HG02840 (cell line): Measurements from ENCODE around the gene KIF25.

ENCODE experiments used
- ATAC-seq: cut with Tn5 transposase; IDR thresholded peaks from one replicate; pipeline ENCODE4 v1.9.1; 2021; ENCODE audit warnings: mild to moderate bottlenecking, moderate library complexity, moderate number of reproducible peaks; ENCODE audit not compliant: unreplicated experiment, low FRiP score

KIF25 gene

GRCh38 chr6:168033791-168034190 lies 36.3 kb downstream of the KIF25 start:
- ATAC-seq, result no peak

DNA sequence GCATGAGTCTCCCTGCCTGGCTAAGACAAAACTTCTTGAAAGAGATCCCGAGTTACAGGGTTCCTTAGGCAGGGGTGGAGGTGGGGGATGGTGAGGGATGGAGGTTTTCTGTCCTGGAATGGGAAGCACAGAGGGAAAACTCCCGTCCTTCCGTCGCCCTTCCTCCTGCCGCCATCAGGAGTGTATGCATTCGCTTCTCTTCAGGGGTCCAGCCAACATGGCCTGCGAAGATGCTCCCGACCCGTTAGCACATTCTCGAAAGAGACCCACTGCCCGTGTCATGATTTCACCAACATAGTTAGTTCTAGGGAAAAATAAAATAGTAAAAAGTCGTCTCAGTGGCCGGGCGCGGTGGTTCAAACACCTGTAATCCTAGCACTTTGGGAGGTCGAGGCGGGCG lies 37.1 kb downstream of the KIF25 start:
- no peak for ATAC-seq

DNA sequence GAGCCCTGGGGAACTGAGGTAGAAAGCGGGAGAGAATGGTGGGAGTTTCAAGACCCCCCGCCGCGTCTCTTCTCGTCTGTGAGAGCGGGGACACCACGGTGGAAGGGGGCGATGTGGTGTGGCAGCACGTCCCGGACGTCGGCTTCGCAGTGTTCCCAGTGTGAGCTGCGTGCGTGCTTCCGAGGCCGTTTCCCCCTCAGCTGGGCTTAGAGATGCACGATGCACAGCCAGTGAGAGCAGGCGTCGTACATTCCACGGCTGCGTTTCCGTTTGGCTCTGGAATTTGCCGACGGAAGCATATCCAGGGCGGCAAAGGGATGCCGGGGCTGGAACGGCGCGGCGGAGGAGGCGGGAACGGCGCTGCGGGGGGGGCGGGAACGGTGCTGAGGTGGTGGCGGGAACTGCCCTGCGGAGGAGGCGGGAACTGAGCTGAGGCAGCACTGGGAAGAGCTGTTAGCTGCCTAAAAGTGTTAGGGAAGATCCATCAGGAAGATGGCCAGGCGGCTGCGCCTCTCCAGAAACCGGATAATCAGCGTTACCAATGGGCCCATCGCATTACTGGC lies 37.7 kb downstream of the KIF25 start:
- no peak for ATAC-seq

GRCh38 chr6:168035661-168036545 lies 38.4 kb downstream of the KIF25 start:
- ATAC-seq, result no peak

GRCh38 chr6:168037242-168037641 lies 39.8 kb downstream of the KIF25 start:
- no peak for ATAC-seq

GRCh38 chr6:168037856-168038255 lies 40.4 kb downstream of the KIF25 start:
- no peak for ATAC-seq

GRCh38 chr6:168038576-168039140 lies 41.2 kb downstream of the KIF25 start:
- no peak for ATAC-seq

GRCh38 chr6:168039301-168039700 lies 41.8 kb downstream of the KIF25 start:
- ATAC-seq, result no peak

DNA sequence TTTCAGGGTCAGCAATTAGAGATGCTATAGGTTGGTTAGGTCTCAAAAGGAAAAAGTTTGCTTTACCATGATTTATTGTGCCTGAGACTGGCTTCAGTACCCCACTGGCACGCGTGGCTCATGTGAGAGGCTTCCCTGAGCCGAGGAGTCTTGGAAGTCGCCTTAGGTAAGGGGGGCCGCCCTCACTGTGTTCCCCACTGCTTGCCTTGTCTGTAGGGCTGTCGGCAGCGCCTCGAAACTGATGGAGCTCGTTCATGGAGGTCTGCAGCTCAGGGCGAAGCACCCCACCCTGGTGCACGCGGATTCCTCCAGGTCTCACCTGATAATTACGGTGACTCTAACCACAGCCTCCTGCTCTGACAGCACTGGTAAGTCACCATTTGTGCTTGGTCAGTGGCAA lies 42.4 kb downstream of the KIF25 start:
- no peak for ATAC-seq

DNA sequence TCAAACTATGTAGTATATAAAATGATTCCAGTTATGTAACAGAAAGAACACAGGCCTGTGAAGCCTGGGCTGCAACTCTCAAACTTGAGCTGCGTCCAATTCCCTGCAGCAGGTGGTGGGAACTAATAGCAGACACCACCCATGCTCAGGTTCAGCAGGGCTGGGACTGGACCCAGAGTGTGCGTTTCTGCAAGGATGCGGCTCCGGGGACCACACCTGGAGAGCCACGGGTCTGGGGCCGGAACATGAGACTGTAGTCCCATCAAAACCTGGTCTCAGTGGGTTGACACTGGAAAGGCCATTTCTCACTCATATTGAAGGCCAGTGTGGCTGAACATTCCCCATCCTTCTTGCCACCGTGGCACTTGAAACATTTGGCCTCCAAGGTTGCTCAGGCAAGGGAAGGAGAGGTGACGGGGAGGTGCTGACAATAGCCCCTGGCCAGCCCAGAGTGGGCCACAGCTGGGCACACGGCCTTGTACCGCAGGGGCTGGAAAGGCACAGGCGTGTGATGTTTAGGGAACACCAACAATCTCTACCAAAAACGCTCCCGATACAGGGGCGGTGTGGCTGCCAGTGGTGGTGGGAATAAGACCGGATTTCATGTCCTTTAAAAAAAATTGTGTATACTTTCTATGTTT lies 43.5 kb downstream of the KIF25 start:
- no peak for ATAC-seq

DNA sequence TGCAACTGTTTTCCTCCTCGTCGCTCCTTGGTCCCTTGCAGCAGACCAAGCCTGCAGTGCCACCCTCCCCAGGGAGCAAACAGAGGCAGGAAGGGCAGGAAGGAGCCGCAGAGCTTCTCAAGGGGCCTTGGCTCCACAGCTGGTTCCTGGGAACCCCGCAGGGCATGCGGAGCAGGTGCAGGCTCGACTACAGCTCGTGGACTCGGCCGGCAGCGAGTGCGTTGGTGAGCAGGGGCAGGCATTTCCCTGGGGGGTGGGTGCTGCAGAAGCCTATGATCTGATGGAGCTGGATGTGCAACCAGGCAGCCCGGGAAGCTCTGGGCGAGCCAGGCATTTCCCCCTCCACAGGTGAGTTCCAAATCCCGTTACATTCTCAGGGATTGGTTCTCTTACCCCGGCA lies 44.5 kb downstream of the KIF25 start:
- no peak for ATAC-seq

DNA sequence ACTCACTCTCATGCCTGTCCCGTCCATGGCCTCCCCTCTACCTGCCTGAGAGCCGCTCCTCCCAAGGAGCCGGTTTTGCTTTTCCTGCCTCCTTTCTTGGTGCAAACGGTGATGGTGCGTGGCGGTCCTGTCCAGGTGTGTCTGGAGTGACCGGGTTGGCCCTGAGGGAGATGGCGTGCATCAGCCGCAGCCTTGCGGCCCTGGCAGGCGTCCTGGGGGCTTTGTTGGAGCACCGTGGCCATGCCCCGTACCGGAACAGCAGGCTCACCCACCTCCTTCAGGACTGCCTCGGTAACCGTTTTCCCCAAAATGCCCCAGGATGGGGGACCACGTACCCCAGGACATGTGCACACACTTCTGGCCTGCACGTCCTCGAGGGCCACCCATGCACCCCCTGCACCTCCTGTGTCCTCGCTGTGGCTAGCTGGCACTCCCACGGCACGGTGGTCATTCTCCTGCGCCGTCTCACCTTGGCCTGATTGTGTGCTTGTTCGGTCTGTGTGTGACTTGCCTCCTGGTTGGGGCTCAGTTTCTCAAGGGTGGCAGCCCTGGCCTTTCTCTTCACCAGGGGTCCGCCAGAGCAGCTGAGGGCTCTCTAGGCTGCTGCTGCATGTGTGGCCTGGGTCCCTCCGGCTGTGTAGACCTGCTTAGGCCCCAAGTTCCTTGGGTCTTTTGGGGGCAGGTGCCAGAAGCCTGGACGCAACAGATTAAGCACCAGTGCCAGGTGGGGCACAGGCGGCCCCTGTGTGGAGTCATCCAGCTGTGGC lies 45.1 kb downstream of the KIF25 start:
- ATAC-seq, result no peak

DNA sequence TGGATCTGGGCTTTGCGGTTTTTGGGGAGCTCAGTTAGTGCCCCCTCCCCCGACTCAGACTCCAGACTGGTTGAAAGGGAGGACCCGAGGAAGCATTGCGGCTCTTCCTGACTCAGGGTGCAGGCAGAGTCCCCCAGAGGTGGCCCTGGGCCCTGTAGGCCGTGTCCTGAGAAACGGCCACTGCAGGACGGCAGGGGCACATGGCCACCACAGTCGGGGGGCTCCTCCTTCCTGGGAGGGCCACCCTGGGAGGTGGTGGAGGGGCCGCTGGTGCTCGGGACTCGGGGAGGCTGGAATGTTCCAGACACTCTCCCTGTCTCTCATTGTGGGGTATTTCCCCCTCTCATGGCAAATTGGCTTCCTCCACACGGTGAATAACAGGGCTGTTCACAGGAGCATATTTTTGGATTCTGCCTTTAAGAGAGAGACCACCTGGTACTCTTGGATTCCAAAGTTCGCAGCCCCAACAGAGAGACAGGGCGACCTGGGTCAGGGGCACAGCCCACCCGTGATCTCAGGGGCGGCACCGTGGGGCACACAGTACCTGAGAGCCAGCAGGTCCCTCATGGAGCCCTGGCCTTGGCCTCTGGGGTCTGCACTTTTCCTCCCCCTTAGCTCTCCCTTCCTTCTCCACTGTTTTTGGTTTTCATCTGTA lies 45.8 kb downstream of the KIF25 start:
- ATAC-seq, result no peak

DNA sequence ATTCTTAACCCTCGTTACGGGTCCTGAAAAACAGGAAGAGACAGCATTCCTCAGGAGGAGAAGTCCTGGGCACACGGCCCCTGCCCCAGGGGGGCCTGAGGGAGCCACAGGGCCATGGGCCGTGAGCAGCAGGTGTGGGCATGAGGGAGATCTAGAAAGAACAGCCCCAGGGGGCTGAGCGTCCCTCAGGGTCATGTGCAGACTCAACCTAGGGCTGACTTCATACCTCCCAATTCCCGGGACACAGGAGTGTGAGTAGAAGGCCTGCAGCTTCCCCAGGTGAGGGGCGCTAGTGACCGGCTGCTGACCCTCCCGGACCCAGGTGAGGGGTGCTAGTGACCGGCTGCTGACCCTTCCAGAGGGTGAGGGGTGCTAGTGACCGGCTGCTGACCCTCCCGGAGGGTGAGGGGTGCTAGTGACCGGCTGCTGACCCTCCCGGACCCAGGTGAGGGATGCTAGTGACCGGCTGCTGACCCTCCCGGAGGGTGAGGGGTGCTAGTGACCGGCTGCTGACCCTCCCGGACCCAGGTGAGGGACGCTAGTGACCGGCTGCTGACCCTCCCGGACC lies 46.5 kb downstream of the KIF25 start:
- no peak for ATAC-seq

- ATAC-seq, result no peak
Observed at GRCh38 chr6:168044521-168045130, 47.2 kb downstream of the KIF25 start.

- no peak for ATAC-seq
Observed at GRCh38 chr6:168045141-168045691, 47.7 kb downstream of the KIF25 start.

DNA sequence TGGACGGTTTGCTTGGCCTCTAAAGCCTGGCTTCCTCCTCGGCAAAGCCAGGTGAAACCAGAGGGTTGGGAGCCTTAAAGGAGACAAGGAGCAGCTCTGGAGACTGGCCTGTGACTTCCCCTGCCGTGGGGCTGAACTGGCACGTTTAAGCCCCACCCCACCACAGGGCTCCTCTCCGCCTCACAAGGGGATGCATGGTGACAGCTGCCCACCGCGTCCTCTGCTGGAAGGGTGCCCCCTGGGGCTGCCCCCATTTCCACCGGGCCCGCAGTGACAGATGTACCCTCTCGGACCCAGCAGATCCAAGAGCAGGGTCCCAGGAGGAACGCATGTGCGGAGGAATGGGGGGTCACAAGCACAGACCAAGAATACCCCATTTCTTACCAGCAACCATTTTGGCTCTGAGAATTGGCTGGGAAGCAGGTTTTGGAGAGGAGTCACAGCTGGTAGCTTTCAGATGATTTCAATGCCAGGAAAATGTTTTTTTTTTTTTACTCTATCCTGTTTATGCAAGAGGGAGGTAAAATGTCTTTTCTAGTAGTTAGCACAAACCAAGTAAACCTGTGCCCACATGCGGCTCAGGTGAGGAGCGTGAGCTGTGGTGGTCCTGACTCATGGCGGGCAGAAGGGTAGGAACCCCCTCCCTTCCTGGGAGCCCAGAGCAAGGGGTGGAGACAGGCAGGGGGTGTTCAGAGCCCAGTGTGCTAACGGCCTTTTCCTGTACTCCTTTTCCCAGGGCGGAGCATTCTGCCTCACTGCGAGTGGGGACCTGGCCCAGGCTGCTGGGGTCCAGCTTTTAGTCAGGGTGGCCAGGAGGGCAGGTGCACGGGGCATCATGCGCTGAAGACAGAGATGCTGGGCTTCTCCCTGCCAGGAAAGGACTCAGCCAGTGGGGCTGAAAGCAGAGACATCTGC lies 48.5 kb downstream of the KIF25 start:
- no peak for ATAC-seq

DNA sequence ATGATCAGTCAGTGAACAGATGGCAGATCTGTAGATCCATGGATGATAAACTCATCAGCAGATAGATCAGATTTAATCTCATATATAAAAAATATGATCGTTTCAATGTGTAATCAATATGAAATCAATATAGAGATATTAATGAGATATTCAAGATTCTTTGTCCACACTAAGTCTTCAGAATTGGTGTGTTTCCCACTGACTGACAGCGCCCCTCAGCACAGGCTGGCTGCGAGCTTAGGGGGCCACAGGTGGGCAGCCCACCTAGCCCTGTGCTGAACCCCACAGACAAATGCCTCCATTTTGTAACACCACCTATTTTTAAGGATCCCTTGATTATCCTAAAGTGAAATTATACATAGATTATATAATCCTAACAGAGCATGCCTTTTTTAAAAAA lies 49.2 kb downstream of the KIF25 start:
- ATAC-seq, result no peak
